GM19438 (cell line): ENCODE results near the gene CREB5.
"Not testable (repeated sequence)": the region's sequence is repeated elsewhere in the genome, so short reads cannot be mapped to it uniquely, and the experiment has no call there.

ENCODE experiments used
- ATAC-seq: cut with Tn5 transposase; IDR thresholded peaks from one replicate; pipeline ENCODE4 v1.9.1; 2021; ENCODE audit warnings: low read depth; ENCODE audit not compliant: unreplicated experiment

The CREB5 gene

GRCh38 chr7:28411876-28412662 is at the start of gene CREB5:
TSS of gene CREB5 (plus strand) at chr7:28412518. CDS start at chr7:28412915, 397 bp downstream.
- no peak for ATAC-seq

DNA sequence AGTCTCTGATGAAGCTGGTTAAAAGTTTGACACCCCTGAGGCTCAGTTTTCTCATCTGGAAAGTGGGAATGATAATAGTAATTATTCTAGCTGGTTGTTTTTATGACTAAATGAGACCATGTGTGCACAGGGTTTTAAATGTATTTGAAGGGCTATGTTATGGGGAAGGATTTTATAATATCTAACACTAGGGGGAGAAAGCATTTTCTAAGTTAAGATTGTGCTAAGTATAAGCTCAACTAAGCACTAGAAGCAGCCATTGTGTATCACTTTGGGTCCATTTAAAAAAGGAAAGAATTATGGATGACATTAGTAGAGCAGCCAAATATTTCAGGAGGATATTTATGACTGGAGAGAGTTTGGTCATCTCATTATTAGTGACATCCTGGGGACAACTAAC is 49.5 kb upstream of the CREB5 start:
- ATAC-seq: no peak

GRCh38 chr7:28364082-28364481 is 48.2 kb upstream of the CREB5 start:
- no peak for ATAC-seq

DNA sequence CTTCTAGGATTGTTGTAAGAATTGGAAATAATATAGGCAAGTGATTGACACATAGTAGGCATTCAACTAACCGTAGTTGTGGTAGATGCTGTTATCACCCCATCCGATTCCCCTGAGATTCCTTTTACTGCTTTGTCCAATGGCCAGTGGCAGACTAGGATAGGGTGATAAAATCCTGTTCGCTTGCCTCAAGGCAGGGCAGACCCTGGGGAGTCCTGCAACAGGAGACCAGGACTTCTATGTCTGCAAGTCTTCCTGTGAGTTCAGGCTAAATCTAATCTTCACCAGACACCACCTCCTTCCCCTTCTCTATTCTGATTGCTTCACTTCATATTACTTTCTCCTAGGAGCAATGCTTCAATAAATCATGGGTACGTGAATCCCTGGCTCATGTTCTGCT is 42.8 kb upstream of the CREB5 start:
- ATAC-seq: no peak

DNA sequence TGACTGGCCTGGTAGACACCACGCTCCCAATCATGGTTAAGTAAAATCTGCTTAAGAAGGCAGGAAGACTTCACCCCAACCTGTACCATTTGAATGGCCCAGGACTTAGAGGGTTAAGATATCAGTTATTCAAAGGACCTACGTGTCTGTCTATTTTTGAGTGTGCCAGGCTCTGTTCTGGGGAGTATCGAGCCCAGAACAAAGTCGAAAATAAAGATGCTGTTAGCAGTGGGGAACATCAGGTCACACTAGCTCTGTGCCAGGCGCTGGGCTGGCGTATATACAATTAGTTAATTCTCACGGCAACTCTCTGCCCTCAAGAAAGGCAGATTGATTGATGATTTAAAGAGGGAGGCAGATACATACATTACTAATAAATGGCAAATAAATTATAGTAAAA is 40.5 kb upstream of the CREB5 start:
- ATAC-seq: no peak

- no peak for ATAC-seq
Observed at GRCh38 chr7:28373990-28374389, 38.3 kb upstream of the CREB5 start.

GRCh38 chr7:28375729-28376128 is 36.6 kb upstream of the CREB5 start:
- no peak for ATAC-seq

DNA sequence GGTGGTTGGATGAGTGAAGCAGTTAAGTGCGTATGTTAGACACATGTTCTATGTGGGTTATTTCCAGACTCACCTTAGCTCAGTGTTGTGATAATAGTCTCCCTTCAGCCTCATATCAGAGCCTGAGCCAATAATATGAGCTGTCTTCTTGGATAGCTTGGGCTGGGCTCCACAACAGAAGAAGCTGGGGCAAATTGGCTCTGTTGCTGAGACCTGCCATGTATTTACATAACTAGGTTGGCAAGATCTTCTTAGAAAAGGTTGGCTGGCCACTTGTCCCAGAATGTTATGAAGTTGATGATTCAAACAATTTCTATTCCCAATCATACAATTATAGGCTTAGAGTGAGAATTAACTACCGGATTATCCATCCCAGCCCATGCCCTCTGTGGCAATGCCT is 35.7 kb upstream of the CREB5 start:
- no peak for ATAC-seq

- no peak for ATAC-seq
Observed at GRCh38 chr7:28378574-28379149, 33.7 kb upstream of the CREB5 start.

- no peak for ATAC-seq
Observed at GRCh38 chr7:28381466-28381865, 30.9 kb upstream of the CREB5 start.

GRCh38 chr7:28382144-28382543 is 30.2 kb upstream of the CREB5 start:
- no peak for ATAC-seq

DNA sequence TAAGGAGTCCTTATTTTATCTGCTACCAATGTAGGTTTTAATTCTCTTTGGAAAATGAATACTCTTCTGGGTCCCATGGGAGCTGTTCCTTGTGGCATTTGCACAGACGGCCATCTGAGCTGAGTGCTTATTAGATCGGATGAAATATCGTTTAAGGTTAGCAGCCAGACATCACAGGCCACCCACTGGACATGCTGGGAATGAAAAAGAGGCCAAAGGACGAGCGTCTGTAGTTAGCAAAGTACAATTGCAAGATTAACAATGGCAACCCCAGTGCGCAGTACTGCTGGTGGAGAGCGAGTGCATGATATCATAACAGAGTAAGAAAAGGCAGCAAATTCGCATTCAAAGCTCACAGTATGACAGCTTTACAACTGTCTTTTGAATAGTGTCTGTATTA is 28.3 kb upstream of the CREB5 start:
- no peak for ATAC-seq

DNA sequence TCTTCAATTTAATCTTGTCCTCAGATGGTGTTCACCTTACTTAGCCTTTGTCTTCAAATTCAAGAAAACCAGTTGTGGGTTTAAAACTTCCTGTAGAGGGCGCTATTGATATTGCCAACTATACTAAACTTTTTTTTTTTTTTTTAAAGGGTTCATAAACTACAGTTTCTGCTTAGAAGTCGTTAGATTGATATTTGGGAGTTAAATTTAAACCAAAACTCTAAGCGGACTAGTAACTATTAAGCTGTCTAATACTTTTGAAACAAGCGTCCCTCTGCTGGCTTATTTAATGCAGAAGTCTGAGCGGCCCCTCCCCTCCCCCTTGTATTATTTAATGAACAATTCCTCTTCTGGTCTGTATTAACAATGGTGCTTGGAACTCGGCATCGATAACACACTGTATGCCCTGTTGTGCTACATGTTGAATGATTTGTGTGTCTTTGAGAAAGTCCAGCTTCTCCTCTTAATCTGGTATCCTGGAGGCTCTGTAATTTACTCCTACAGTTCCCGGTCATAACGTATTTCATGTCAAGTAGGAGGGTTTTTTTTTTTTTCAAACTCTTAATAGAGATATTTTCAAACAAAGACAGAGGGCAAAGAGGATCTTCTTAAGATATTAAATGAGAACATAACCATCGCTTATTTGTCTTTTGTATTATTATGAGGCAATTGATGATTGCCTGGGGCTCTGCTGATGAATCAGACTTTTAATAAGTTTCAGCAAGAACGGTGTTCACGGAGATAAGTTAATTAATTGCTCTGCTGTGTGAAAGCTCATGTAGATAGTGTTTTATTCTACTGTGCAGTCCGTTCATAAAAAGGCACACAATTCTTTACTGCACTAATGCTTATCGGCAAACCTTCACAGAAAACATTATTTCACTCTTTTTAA is 22.6 kb upstream of the CREB5 start:
- ATAC-seq: no peak

DNA sequence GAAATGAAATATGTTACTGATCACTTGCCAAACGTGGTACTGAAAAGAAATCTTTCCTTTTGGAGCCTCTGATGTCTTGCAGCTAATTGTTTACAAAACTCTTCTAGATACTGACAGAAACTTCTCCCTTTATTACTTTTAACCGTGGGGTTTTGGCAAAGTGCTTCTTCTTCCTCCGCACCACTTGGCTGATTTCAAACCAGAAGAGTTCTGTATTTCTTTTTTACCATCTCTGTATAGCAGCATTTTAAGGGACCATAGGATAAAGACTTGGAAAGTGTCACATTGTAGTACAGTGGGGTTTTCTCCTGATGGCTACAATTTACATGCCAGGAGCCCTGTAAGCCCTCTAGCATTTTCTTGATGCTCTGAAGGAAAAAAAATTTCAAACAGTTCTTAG is 21.9 kb upstream of the CREB5 start:
- ATAC-seq: no peak

GRCh38 chr7:28392289-28392688 is 20.0 kb upstream of the CREB5 start:
- ATAC-seq: no peak

DNA sequence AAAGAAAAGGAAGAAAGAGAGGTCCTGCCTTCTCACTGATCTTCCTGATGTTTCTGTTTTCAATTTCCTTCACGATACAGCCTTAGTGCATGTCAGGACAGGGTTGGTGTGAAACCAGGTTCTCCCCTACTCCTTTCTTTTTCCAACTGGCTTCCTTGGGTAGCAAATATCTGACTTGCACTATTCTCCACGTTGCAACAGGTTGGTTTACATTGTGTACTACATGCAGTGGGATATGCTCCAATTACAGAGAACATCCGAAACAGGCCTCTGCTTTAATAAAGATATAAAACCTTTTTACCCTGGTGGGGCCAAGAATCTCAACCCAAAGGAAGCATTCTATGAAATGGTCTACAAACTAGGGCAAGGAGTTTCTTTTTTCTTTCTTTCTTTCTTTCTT is 16.9 kb upstream of the CREB5 start:
- no peak for ATAC-seq

DNA sequence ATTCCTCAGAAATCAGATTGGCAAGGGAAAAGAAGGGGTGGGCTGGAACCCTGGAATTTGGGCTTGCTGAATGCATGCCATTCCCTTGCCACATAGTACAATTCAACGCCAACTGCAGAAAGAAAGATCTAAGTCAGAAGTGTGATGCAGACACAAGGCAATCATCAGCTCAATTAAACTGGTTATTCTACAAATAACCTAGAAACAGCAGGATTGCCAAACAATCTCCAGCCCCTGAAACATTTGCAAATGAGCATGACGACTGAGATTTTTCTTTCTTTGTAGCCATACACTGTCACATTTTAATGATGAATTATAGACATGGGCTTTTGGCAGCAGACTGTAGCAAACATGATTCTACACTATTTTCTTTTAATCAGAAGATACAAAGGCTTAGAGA is 16.5 kb upstream of the CREB5 start:
- ATAC-seq: no peak

GRCh38 chr7:28397141-28397540 is 15.2 kb upstream of the CREB5 start:
- ATAC-seq: no peak

DNA sequence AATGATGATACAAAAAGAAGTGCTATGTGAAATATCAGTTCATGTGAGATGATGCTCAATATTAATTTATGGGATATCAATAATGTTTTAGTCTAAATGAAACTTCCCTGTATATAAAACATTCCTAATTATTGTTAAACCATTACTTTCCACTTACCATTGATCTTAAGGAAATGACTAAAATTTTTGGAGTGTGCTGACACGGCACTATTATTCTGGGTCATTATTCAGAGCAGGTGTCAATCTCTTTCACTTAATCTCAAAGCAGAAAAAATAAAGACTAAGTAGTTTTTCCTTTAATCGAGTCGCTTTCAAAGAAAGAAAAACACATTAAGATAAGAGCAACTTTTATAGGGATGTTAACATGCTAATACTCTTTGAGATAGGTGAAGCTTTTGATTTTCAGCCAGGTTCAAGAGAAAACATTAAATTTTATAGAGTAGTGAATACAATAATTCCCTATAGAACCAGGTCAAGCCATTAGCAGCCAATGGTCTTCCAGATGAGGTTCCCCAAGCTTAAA is 11.4 kb upstream of the CREB5 start:
- no peak for ATAC-seq

- not testable (repeated sequence) for ATAC-seq
Observed at GRCh38 chr7:28401567-28401966, 10.8 kb upstream of the CREB5 start.

DNA sequence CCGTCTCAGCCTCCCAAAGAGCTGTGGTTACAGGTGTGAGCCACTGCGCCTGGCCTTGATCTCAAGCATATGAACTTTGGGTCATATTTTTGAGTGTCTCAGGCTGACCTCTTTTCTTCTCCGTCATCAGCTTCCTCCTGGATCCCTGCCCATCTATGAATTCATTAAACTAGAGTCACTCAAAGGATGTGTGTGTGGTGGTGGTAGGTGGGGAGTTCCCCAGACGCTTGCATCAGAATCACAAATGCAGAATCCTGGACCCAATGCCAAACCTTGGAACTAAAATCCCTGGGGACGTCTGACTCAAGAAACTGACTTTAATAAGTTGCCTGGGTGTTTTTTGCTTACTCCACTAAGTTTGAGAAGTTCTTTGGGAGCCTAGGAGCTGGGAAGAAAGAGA is 6.7 kb upstream of the CREB5 start:
- ATAC-seq: no peak
